Activated naive CD4-positive, alpha-beta T cell treated with anti-CD3 and anti-CD28 coated beads, Interleukin-2, amount 50 U/mL, for 72 hours (primary cell): ENCODE data around the gene UVRAG. TPM values are rescaled to one million over a fixed set of nuclear protein-coding genes. Genes with fewer than 3 reads are reported as not detected.
"Not testable (repeated sequence)": the region's sequence is repeated elsewhere in the genome, so short reads cannot be mapped to it uniquely, and the experiment has no call there.

ENCODE experiments used
- ATAC-seq, 2 donors: fragments of 150-1000 bp; cut with Tn5 transposase; 2 replicates each; pipeline ENCODE4 v1.10.0; 2021; ENCODE audit warnings: mild to moderate bottlenecking in 2 of 2, moderate library complexity in 2 of 2
- DNase-seq, 2 donors: peaks; one replicate each; pipeline ENCODE4 v3.0.0; 2021 to 2022; ENCODE audit warnings: low spot score in 2 of 2
- H3K27ac Mint-ChIP-seq, 2 donors: one replicate each; pipeline ENCODE4 v1.8.0; 2022; ENCODE audit warnings: mild to moderate bottlenecking in 2 of 2, mixed read lengths in 2 of 2
- H3K36me3 Mint-ChIP-seq, 2 donors: one replicate each; pipeline ENCODE4 v1.8.0; 2022; ENCODE audit warnings: mixed read lengths in 2 of 2
- H3K9me3 Mint-ChIP-seq, 2 donors: one replicate each; pipeline ENCODE4 v1.8.0; 2022; ENCODE audit warnings: mixed read lengths in 2 of 2
- total RNA-seq, 2 donors: library from RNA; stranded (reverse); gene quantifications; one replicate each; pipeline ENCODE4 v1.2.3, GENCODE V29; 2022

Gene UVRAG
- total RNA-seq, 2 donors from 2014 or later = 19.9 to 22.4 TPM

- no peak for DNase-seq
- H3K27ac Mint-ChIP-seq = no peak overlapping the region
- peaks cover 4 to 8% of the 10 kb centered on the region in 2 donors for H3K36me3 Mint-ChIP-seq
- peaks cover 0 to 5% of the 10 kb centered on the region in 2 donors for H3K9me3 Mint-ChIP-seq
- no peak for ATAC-seq
Observed at GRCh38 chr11:75905434-75905833, 90.4 kb downstream of the UVRAG start.

- peaks cover 0 to 5% of the 10 kb centered on the region in 2 donors for H3K9me3 Mint-ChIP-seq
- ATAC-seq (peak in 1 of 2 donors; percentile 31), DNase-seq (no peak)
- H3K27ac Mint-ChIP-seq = no peak overlapping the region
- H3K36me3 Mint-ChIP-seq = peaks cover 17 to 19% of the 10 kb centered on the region in 2 donors
Observed at GRCh38 chr11:75907906-75908527, 93.0 kb downstream of the UVRAG start.

- H3K9me3 Mint-ChIP-seq = peaks cover 0 to 5% of the 10 kb centered on the region in 2 donors
- peaks cover 17 to 19% of the 10 kb centered on the region in 2 donors for H3K36me3 Mint-ChIP-seq
- ATAC-seq (no peak), DNase-seq (no peak)
- no peak overlapping the region for H3K27ac Mint-ChIP-seq
Observed at GRCh38 chr11:75910426-75911145, 95.6 kb downstream of the UVRAG start.

- ATAC-seq (no peak), DNase-seq (no peak)
- peaks cover 0 to 5% of the 10 kb centered on the region in 2 donors for H3K9me3 Mint-ChIP-seq
- H3K27ac Mint-ChIP-seq = no peak overlapping the region
- peaks cover 17 to 19% of the 10 kb centered on the region in 2 donors for H3K36me3 Mint-ChIP-seq
Observed at GRCh38 chr11:75911459-75911858, 96.4 kb downstream of the UVRAG start.

- ATAC-seq (no peak), DNase-seq (no peak)
- no peaks in the 10 kb centered on the region for H3K9me3 Mint-ChIP-seq
- H3K27ac Mint-ChIP-seq = no peak overlapping the region
- peaks cover 12 to 13% of the 10 kb centered on the region in 2 donors for H3K36me3 Mint-ChIP-seq
Observed at GRCh38 chr11:75913984-75914383, 99.0 kb downstream of the UVRAG start.

- Mint-ChIP-seq H3K27ac (no peak overlapping the region), H3K9me3 (no peaks in the 10 kb centered on the region), H3K36me3 (peaks cover 10 to 16% of the 10 kb centered on the region in 2 donors)
- ATAC-seq (no peak), DNase-seq (no peak)
Observed at GRCh38 chr11:75916882-75917281, 101.9 kb downstream of the UVRAG start.

GRCh38 chr11:75918331-75918730 is 103.3 kb downstream of the UVRAG start:
- H3K36me3 Mint-ChIP-seq = peaks cover 0 to 5% of the 10 kb centered on the region in 2 donors
- no peak for DNase-seq
- H3K27ac Mint-ChIP-seq = no peak overlapping the region
- H3K9me3 Mint-ChIP-seq = no peaks in the 10 kb centered on the region
- ATAC-seq = no peak

- Mint-ChIP-seq H3K27ac (no peak overlapping the region), H3K36me3 (peaks cover 0 to 5% of the 10 kb centered on the region in 2 donors), H3K9me3 (no peaks in the 10 kb centered on the region)
- ATAC-seq (no peak), DNase-seq (no peak)
Observed at GRCh38 chr11:75919525-75919924, 104.5 kb downstream of the UVRAG start.

GRCh38 chr11:75920848-75921247 is 105.8 kb downstream of the UVRAG start:
- Mint-ChIP-seq H3K9me3 (no peaks in the 10 kb centered on the region), H3K27ac (no peak overlapping the region)
- ATAC-seq = no peak

GRCh38 chr11:75921808-75922207 is 106.8 kb downstream of the UVRAG start:
- DNase-seq = no peak
- no peak for ATAC-seq
- H3K9me3 Mint-ChIP-seq = no peaks in the 10 kb centered on the region
- H3K36me3 Mint-ChIP-seq = peaks cover 0 to 5% of the 10 kb centered on the region in 2 donors
- no peak overlapping the region for H3K27ac Mint-ChIP-seq

More at GRCh38 chr11:75920848-75921247, 105.8 kb downstream of the UVRAG start:
- H3K36me3 Mint-ChIP-seq = peaks cover 0 to 5% of the 10 kb centered on the region in 2 donors
- DNase-seq = no peak

- H3K36me3 Mint-ChIP-seq = no peaks in the 10 kb centered on the region
- no peak for DNase-seq
- no peak for ATAC-seq
- no peak overlapping the region for H3K27ac Mint-ChIP-seq
- H3K9me3 Mint-ChIP-seq = no peaks in the 10 kb centered on the region
Observed at GRCh38 chr11:75924966-75925784, 110.2 kb downstream of the UVRAG start.

GRCh38 chr11:75925785-75926164 is 110.8 kb downstream of the UVRAG start:
- Mint-ChIP-seq H3K9me3 (no peaks in the 10 kb centered on the region), H3K27ac (no peak overlapping the region), H3K36me3 (no peaks in the 10 kb centered on the region)
- ATAC-seq (no peak), DNase-seq (no peak)

GRCh38 chr11:75929706-75930105 is 114.7 kb downstream of the UVRAG start:
- no peak for ATAC-seq
- no peaks in the 10 kb centered on the region for H3K9me3 Mint-ChIP-seq
- H3K36me3 Mint-ChIP-seq = no peaks in the 10 kb centered on the region
- no peak overlapping the region for H3K27ac Mint-ChIP-seq
- no peak for DNase-seq

GRCh38 chr11:75930534-75930933 is 115.5 kb downstream of the UVRAG start:
- ATAC-seq = no peak

GRCh38 chr11:75931124-75931523 is 116.1 kb downstream of the UVRAG start:
- Mint-ChIP-seq H3K36me3 (no peaks in the 10 kb centered on the region), H3K9me3 (no peaks in the 10 kb centered on the region), H3K27ac (no peak overlapping the region)
- ATAC-seq (no peak), DNase-seq (no peak)

More at GRCh38 chr11:75930534-75930933, 115.5 kb downstream of the UVRAG start:
- DNase-seq = no peak
- Mint-ChIP-seq H3K27ac (no peak overlapping the region), H3K36me3 (no peaks in the 10 kb centered on the region), H3K9me3 (no peaks in the 10 kb centered on the region)

- not testable (repeated sequence) for H3K27ac Mint-ChIP-seq, DNase-seq, H3K9me3 Mint-ChIP-seq, ATAC-seq, H3K36me3 Mint-ChIP-seq
Observed at GRCh38 chr11:75933736-75934135, 118.7 kb downstream of the UVRAG start.

- H3K9me3 Mint-ChIP-seq = no peaks in the 10 kb centered on the region
- no peak for ATAC-seq
- H3K27ac Mint-ChIP-seq = no peak overlapping the region
- no peak for DNase-seq
- H3K36me3 Mint-ChIP-seq = no peaks in the 10 kb centered on the region
Observed at GRCh38 chr11:75934851-75935250, 119.8 kb downstream of the UVRAG start.
